Endothelial cell of umbilical vein (primary cell): Measurements from ENCODE around the gene RDX. TPM values are rescaled to one million over a fixed set of nuclear protein-coding genes. Genes with fewer than 3 reads are reported as not detected.

Experiments
- BruUV-seq: library from RNA; stranded (reverse); fragments of 400-500 nt; replicated peaks from 2 replicates; lab custom pipeline; 2021; lab: Mats Ljungman, UMichigan
- CTCF ChIA-PET: fragments of 300-600, 350-600 bp; sonication (Branson Sonifier 250); formaldehyde crosslinking; loops from one replicate; lab custom pipeline; 2021; ENCODE audit warnings: antibody characterized with exemption, inconsistent platforms; lab: Charles Lee
- POLR2A ChIA-PET: fragments of 300-600, 350-600 bp; sonication (Branson Sonifier 250); formaldehyde crosslinking; loops from one replicate; lab custom pipeline; 2021; ENCODE audit warnings: antibody characterized with exemption, inconsistent platforms; lab: Charles Lee
- DNase-seq: peaks from one replicate; pipeline ENCODE4 v3.0.0-alpha.2; 2011; ENCODE audit warnings: low read depth, low spot score
- FAIRE-seq: peaks from 2 replicates; lab custom pipeline; 2011; peaks lifted over from hg19 to GRCh38; lab: Jason Lieb, UNC
- H2AFZ ChIP-seq: 2 replicates; pipeline ENCODE4 v1.6.0; 2012; ENCODE audit warnings: low read depth, low read length, control low read depth, inconsistent platforms
- H3K27ac ChIP-seq: 2 replicates; pipeline ENCODE4 v1.5.1; 2011; ENCODE audit warnings: low read depth, mild to moderate bottlenecking, control low read depth, low read length, moderate library complexity; ENCODE audit not compliant: insufficient read depth
- H3K27me3 ChIP-seq, 2 experiments: 2 replicates each; pipeline versions ENCODE4 v1.6.0 to v1.6.1; 2011; ENCODE audit warnings: low read length in 2 of 2, mixed read lengths in 1 of 2; ENCODE audit not compliant: control insufficient read depth in 2 of 2, insufficient read depth in 2 of 2
- H3K36me3 ChIP-seq, 2 experiments: 2 replicates in 1 of 2; 3 replicates in 1 of 2; pipeline ENCODE4 v1.5.1; 2011; ENCODE audit warnings: low read length in 2 of 2, mild to moderate bottlenecking in 1 of 2, moderate library complexity in 1 of 2; ENCODE audit not compliant: control insufficient read depth in 2 of 2, insufficient read depth in 2 of 2; ENCODE audit errors: extremely low read depth in 1 of 2
- H3K4me1 ChIP-seq: 3 replicates; pipeline ENCODE4 v1.5.1; 2011; ENCODE audit warnings: mild to moderate bottlenecking, low read length; ENCODE audit not compliant: control insufficient read depth, insufficient read depth; ENCODE audit errors: extremely low read depth
- H3K4me2 ChIP-seq: 2 replicates; pipeline ENCODE4 v1.6.1; 2011; ENCODE audit warnings: low read length, control low read depth, mixed read lengths; ENCODE audit not compliant: insufficient read depth
- H3K4me3 ChIP-seq, 3 experiments: fragments of 200-600 bp in 1 of 3; sonication (generic), shearing (Covaris generic) in 1 of 3; replicated peaks in 1 of 3; 2 replicates each; pipeline ENCODE4 v1.5.1; 2011 to 2016; ENCODE audit warnings: control low read depth in 3 of 3, low read length in 3 of 3, mild to moderate bottlenecking in 2 of 3, inconsistent platforms in 1 of 3, low read depth in 1 of 3, moderate library complexity in 1 of 3; ENCODE audit not compliant: insufficient read depth in 1 of 3
- H3K79me2 ChIP-seq: 2 replicates; pipeline ENCODE4 v1.6.0; 2012; ENCODE audit warnings: low read length, inconsistent platforms; ENCODE audit not compliant: control insufficient read depth, insufficient read depth
- H3K9ac ChIP-seq: replicated peaks from 2 replicates; pipeline ENCODE3; 2011; ENCODE audit warnings: low read length, control low read depth; ENCODE audit not compliant: insufficient read depth; ENCODE audit errors: extremely low read depth
- H3K9me1 ChIP-seq: replicated peaks from 3 replicates; pipeline ENCODE4 v1.6.0; 2011; ENCODE audit warnings: mild to moderate bottlenecking, low read length; ENCODE audit not compliant: control insufficient read depth, insufficient read depth; ENCODE audit errors: extremely low read depth
- H3K9me3 ChIP-seq: replicated peaks from 2 replicates; pipeline ENCODE4 v1.5.1; 2012; ENCODE audit warnings: low read length, inconsistent platforms; ENCODE audit not compliant: control insufficient read depth, insufficient read depth
- H4K20me1 ChIP-seq: replicated peaks from 2 replicates; pipeline ENCODE3; 2011; ENCODE audit warnings: mild to moderate bottlenecking, low read length; ENCODE audit not compliant: control insufficient read depth, insufficient read depth; ENCODE audit errors: extremely low read depth
- EZH2 ChIP-seq: IDR thresholded peaks from 2 replicates; pipeline ENCODE4 v1.6.1; 2012; ENCODE audit warnings: borderline replicate concordance, low read depth, mild to moderate bottlenecking, moderate library complexity, low read length, inconsistent platforms; ENCODE audit not compliant: severe bottlenecking
- FOS ChIP-seq: IDR thresholded peaks from 2 replicates; pipeline ENCODE4 v1.6.1; 2011; ENCODE audit warnings: mild to moderate bottlenecking, low read length, moderate library complexity, borderline replicate concordance; ENCODE audit not compliant: insufficient read depth
- GATA2 ChIP-seq: IDR thresholded peaks from 2 replicates; pipeline ENCODE4 v1.7.0; 2011; ENCODE audit warnings: low read depth, mild to moderate bottlenecking, moderate library complexity, mixed read lengths, low read length; ENCODE audit not compliant: insufficient read length, insufficient read depth
- JUN ChIP-seq: IDR thresholded peaks from 2 replicates; pipeline ENCODE4 v1.6.1; 2011; ENCODE audit warnings: borderline replicate concordance, low read depth; ENCODE audit not compliant: insufficient read length, insufficient read depth
- MYC ChIP-seq: IDR thresholded peaks from one replicate; pipeline ENCODE4 v1.6.1; 2011; ENCODE audit warnings: mild to moderate bottlenecking, low read depth, low read length
- POLR2A ChIP-seq: IDR thresholded peaks from 2 replicates; pipeline ENCODE4 v1.6.1; 2012; ENCODE audit warnings: low read depth, mild to moderate bottlenecking, control low read depth, low read length
- POLR2AphosphoS5 ChIP-seq: IDR thresholded peaks from 2 replicates; pipeline ENCODE4 v1.6.1; 2012; ENCODE audit warnings: low read depth, mild to moderate bottlenecking, control low read depth, low read length, moderate library complexity; ENCODE audit not compliant: insufficient read depth
- dilution Hi-C: fragments of 300-500 bp; cut with MboI; formaldehyde crosslinking; loops from one replicate; pipeline ENCODE4 v1.15.0; 2019; ENCODE audit warnings: low sequenced_read_pairs; ENCODE audit not compliant: extremely low pct_ligation_motif_present
- intact Hi-C: fragments of 100-400 bp; cut with micrococcal nuclease; formaldehyde crosslinking; loops from one replicate; pipeline ENCODE4 v1.10.0; 2022
- polyA plus RNA-seq, 4 experiments: library from polyadenylated mRNA; depleted of rRNA in 3 of 4; stranded (reverse) in 3 of 4; unstranded in 1 of 4; fragments of >200 nt; gene quantifications; 2 replicates each; pipeline versions ENCODE4 v1.2.1 to v1.2.3, GENCODE V29; 2011 to 2012; ENCODE audit warnings: missing spikeins in 1 of 4
- total RNA-seq: library from RNA; stranded (reverse); gene quantifications from 2 replicates; pipeline ENCODE4 v1.2.3, GENCODE V29; 2021
- TF ChIP-seq, protein P1 (sequence below): IDR thresholded peaks from 2 replicates; pipeline ENCODE4 v1.6.1; 2011; ENCODE audit not compliant: insufficient read depth, insufficient read length
- TF ChIP-seq, protein P2 (sequence below), 2 donors: IDR thresholded peaks; 1 replicate in 1 of 2; 2 replicates in 1 of 2; pipeline ENCODE4 v1.5.1; 2011; ENCODE audit warnings: low read length in 2 of 2, mild to moderate bottlenecking in 2 of 2, moderate library complexity in 2 of 2, control low read depth in 1 of 2, inconsistent platforms in 1 of 2, low read depth in 1 of 2; ENCODE audit not compliant: insufficient read depth in 1 of 2; ENCODE audit errors: extremely low read depth in 1 of 2

The RDX gene
- total and polyA plus RNA-seq, 2 donors (not counting 3 experiments of a cell fraction or from before 2014, with no cell fraction given), result 47.9 to 280 TPM

GRCh38 chr11:110295531-110296225, 736 bp downstream of the RDX start:
- FAIRE-seq (peak; percentile 15), DNase-seq (peak; percentile 64)
- H3K36me3 ChIP-seq, result peaks cover 0 to 2% of the 10 kb centered on the region in 2 experiments
- H3K4me1 ChIP-seq, result peaks cover 31% of the 10 kb centered on the region
- dilution Hi-C loops (no loop called here), intact Hi-C loops (loop anchor here (1.0 kb wide), 5 partner anchors 22 to 135 kb away; no protein-coding TSS in a partner anchor)
- H3K27me3 ChIP-seq, result no peaks in the 10 kb centered on the region
- TSS peak; percentile 26 for BruUV-seq
- H2AFZ ChIP-seq, result peak overlapping the region; percentile 4
- POLR2A ChIA-PET, result interaction anchor here (0.7 to 1.0 kb wide), 4 partner anchors 32 to 82 kb away, joined by 3 to 4 read pairs (median 3); no protein-coding TSS in a partner anchor
- H3K9me3 ChIP-seq, result no peaks in the 10 kb centered on the region
- TF ChIP-seq FOS (no peak), POLR2AphosphoS5 (no peak), POLR2A (no peak), MYC (no peak), EZH2 (no peak), JUN (no peak), GATA2 (no peak)
- TF ChIP-seq, protein P1, sequence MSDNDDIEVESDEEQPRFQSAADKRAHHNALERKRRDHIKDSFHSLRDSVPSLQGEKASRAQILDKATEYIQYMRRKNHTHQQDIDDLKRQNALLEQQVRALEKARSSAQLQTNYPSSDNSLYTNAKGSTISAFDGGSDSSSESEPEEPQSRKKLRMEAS, result no peak
- TF ChIP-seq, protein P2, sequence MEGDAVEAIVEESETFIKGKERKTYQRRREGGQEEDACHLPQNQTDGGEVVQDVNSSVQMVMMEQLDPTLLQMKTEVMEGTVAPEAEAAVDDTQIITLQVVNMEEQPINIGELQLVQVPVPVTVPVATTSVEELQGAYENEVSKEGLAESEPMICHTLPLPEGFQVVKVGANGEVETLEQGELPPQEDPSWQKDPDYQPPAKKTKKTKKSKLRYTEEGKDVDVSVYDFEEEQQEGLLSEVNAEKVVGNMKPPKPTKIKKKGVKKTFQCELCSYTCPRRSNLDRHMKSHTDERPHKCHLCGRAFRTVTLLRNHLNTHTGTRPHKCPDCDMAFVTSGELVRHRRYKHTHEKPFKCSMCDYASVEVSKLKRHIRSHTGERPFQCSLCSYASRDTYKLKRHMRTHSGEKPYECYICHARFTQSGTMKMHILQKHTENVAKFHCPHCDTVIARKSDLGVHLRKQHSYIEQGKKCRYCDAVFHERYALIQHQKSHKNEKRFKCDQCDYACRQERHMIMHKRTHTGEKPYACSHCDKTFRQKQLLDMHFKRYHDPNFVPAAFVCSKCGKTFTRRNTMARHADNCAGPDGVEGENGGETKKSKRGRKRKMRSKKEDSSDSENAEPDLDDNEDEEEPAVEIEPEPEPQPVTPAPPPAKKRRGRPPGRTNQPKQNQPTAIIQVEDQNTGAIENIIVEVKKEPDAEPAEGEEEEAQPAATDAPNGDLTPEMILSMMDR (IDR thresholded peaks at IDR 0.05; ENCODE audit: extremely low read depth in 1 of 2, insufficient read depth in 1 of 2, low read depth in 1 of 2, low read length in 2 of 2), result no peak
- H4K20me1 ChIP-seq, result peaks cover 9% of the 10 kb centered on the region
- peak overlapping the region; percentile 94 to 96 (median 95) for H3K4me3 ChIP-seq
- H3K9me1 ChIP-seq, result no peaks in the 10 kb centered on the region
- peaks cover 55% of the 10 kb centered on the region for H3K79me2 ChIP-seq
- CTCF ChIA-PET, result interaction anchor here (0.6 to 2.8 kb wide), 9 partner anchors 11 to 95 kb away, joined by 3 to 19 read pairs (median 6); no protein-coding TSS in a partner anchor
- peak overlapping the region; percentile 98 for H3K4me2 ChIP-seq
- H3K27ac ChIP-seq, result peak overlapping the region; percentile 96
- peak overlapping the region; percentile 99 for H3K9ac ChIP-seq
